Vagina (tissue), 2 donors: ENCODE results near the gene KRTAP29-1. TPM values are rescaled to one million over a fixed set of nuclear protein-coding genes. Genes with fewer than 3 reads are reported as not detected.

Experiments used
- DNase-seq, 2 donors: peaks; one replicate each; pipeline ENCODE4 v3.0.0-alpha.2; 2017; ENCODE audit errors: extremely low spot score in 2 of 2
- H3K27ac ChIP-seq: fragments of 200-600 bp; sonication (generic); one replicate; pipeline ENCODE4 v1.5.1; 2019
- H3K27me3 ChIP-seq: fragments of 200-600 bp; sonication (generic); one replicate; pipeline ENCODE4 v1.5.1; 2019
- H3K36me3 ChIP-seq, 2 donors: fragments of 200-600 bp; sonication (generic); one replicate each; pipeline ENCODE4 v1.5.1; 2017 to 2019
- H3K4me1 ChIP-seq: fragments of 200-600 bp; sonication (generic); one replicate; pipeline ENCODE4 v1.5.1; 2019
- H3K4me3 ChIP-seq, 2 donors: fragments of 200-600 bp; sonication (generic); 1 replicate in 1 of 2; 2 replicates in 1 of 2; pipeline ENCODE4 v1.5.1; 2016 to 2019
- H3K9me3 ChIP-seq: fragments of 200-600 bp; sonication (generic); one replicate; pipeline ENCODE4 v1.5.1; 2019
- POLR2A ChIP-seq, 2 donors: fragments of 450-650 bp; IDR thresholded peaks; one replicate each; pipeline ENCODE4 v1.6.1; 2017; ENCODE audit warnings: antibody characterized with exemption in 2 of 2, mild to moderate bottlenecking in 2 of 2, moderate library complexity in 2 of 2
- POLR2AphosphoS5 ChIP-seq, 2 donors: sonication (generic); formaldehyde crosslinking; IDR thresholded peaks; one replicate each; pipeline ENCODE4 v1.9.0; 2017; ENCODE audit warnings: antibody characterized with exemption in 2 of 2, mild to moderate bottlenecking in 2 of 2, low read depth in 1 of 2; ENCODE audit not compliant: insufficient read depth in 1 of 2
- intact Hi-C: fragments of 100-400 bp; cut with DNase I; formaldehyde crosslinking; loops from one replicate; pipeline ENCODE4 v1.15.1; 2023
- total RNA-seq: library from RNA; depleted of rRNA; stranded (reverse); fragments of >200 nt; gene quantifications from one replicate; pipeline ENCODE4 v1.2.3, GENCODE V29; 2016
- TF ChIP-seq, protein P1 (sequence below), 3 experiments: fragments of 450-650 bp in 2 of 3; fragments of 200-600 bp in 1 of 3; sonication (generic) in 1 of 3; IDR thresholded peaks; one replicate each; pipeline ENCODE4 v1.5.1; 2017 to 2019; ENCODE audit warnings: antibody characterized with exemption in 3 of 3, mild to moderate bottlenecking in 2 of 3, moderate library complexity in 2 of 3

Gene KRTAP29-1
- total RNA-seq, 1 donor from 2014 or later = not detected

DNA sequence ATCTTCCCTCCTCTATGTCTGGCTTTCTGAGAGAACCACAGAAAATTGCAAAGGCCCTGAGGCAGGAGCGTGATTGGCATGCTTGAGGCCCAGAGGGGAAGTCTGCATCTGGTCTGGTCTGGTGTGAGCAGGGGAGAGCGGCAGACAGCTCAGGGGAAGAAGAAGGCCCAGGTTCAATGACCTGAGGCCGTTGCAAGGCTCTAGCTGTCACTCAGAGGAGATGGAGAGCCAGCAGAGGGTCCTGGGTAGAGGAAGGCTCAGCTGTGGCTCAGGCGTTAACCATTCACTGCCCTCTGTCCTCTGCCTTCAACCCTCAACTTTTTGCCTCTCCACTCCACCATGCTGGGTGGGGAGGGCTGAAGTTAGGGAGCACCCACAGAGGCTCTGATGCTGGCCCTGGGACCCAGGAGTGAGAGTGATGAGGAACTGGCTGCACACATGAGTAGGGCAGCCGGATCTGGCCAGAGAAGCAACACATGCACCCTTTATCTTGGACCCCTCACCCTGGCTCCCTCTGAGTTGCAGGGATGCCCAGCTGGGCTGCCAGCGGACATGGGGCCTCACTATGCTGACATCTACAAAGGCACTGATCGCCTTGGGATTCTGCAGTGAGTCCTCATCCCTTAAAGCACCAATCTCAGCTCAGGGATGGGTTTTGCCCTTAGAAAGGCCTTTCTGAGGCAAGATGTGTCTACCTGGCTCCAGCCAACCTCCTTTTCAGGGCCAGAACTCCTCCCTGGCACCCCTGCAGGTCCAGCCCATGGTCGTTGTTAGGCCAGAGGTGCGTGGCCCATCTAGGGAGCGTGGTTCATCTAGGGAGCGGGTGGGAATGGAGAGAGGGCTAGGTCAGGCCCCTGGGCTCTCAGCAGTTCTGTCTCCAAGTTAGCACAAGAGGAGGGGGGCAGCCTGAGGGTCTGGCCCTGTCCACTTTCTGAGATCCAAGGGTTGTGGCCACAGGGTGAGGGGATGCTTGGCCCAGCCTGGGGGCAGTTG is 20.5 kb upstream of the KRTAP29-1 start:
- intact Hi-C loops = no loop called here
- no peaks in the 10 kb centered on the region for H3K9me3 ChIP-seq
- peak; percentile 9 to 76 for DNase-seq
- H3K36me3 ChIP-seq = no peaks in the 10 kb centered on the region
- H3K4me1 ChIP-seq = peaks cover 10% of the 10 kb centered on the region
- TF ChIP-seq, protein P1, sequence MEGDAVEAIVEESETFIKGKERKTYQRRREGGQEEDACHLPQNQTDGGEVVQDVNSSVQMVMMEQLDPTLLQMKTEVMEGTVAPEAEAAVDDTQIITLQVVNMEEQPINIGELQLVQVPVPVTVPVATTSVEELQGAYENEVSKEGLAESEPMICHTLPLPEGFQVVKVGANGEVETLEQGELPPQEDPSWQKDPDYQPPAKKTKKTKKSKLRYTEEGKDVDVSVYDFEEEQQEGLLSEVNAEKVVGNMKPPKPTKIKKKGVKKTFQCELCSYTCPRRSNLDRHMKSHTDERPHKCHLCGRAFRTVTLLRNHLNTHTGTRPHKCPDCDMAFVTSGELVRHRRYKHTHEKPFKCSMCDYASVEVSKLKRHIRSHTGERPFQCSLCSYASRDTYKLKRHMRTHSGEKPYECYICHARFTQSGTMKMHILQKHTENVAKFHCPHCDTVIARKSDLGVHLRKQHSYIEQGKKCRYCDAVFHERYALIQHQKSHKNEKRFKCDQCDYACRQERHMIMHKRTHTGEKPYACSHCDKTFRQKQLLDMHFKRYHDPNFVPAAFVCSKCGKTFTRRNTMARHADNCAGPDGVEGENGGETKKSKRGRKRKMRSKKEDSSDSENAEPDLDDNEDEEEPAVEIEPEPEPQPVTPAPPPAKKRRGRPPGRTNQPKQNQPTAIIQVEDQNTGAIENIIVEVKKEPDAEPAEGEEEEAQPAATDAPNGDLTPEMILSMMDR (IDR thresholded peaks at IDR 0.05) = no peak
- TF ChIP-seq POLR2AphosphoS5 (IDR thresholded peaks at IDR 0.05; ENCODE audit: insufficient read depth in 1 of 2, low read depth in 1 of 2) (no peak), POLR2A (IDR thresholded peaks at IDR 0.05) (no peak)
- no peak overlapping the region for H3K4me3 ChIP-seq
- no peaks in the 10 kb centered on the region for H3K27me3 ChIP-seq
- H3K27ac ChIP-seq = peak overlapping the region; percentile 50

- Histone ChIP-seq H3K9me3 (no peaks in the 10 kb centered on the region), H3K36me3 (no peaks in the 10 kb centered on the region), H3K27ac (peak overlapping the region; percentile 50), H3K4me1 (peaks cover 10% of the 10 kb centered on the region), H3K27me3 (no peaks in the 10 kb centered on the region), H3K4me3 (no peak overlapping the region)
- intact Hi-C loops = no loop called here
- TF ChIP-seq POLR2AphosphoS5 (IDR thresholded peaks at IDR 0.05; ENCODE audit: insufficient read depth in 1 of 2, low read depth in 1 of 2) = peak in 1 of 2 donors; percentile 40
- TF ChIP-seq POLR2A (IDR thresholded peaks at IDR 0.05) = no peak
- TF ChIP-seq, protein P1 (IDR thresholded peaks at IDR 0.05) = peak; percentile 37 to 79 (median 53)
- peak in 1 of 2 donors; percentile 67 for DNase-seq
These were observed 19.6 kb upstream of the KRTAP29-1 start for GRCh38 chr17:41322094-41322902.

DNA sequence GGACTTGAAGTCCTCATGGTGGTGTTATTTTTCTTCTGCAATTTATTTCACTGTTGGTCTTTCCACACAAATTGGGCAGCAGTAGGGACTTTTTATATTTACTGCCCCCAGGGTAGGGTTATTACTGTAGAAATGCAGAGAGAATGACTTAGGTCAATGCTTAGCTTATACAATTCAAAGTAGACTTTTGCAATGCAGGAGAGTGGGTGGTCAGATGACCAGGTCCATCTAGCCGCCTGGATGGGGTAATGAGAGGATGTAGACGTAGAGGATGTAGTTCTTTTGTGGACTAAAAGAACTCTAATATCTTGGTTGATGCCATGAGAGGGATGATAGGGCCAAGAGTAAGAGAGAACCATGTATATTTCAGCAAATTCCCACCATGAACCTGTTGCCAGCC is 15.6 kb upstream of the KRTAP29-1 start:
- Histone ChIP-seq H3K4me1 (peaks cover 10% of the 10 kb centered on the region), H3K27ac (no peak overlapping the region), H3K27me3 (no peaks in the 10 kb centered on the region), H3K9me3 (no peaks in the 10 kb centered on the region), H3K4me3 (no peak overlapping the region), H3K36me3 (no peaks in the 10 kb centered on the region)
- DNase-seq = no peak
- TF ChIP-seq POLR2AphosphoS5 (IDR thresholded peaks at IDR 0.05; ENCODE audit: insufficient read depth in 1 of 2, low read depth in 1 of 2) = no peak
- no peak for TF ChIP-seq POLR2A (IDR thresholded peaks at IDR 0.05)
- TF ChIP-seq, protein P1 (IDR thresholded peaks at IDR 0.05) = no peak
- intact Hi-C loops = no loop called here

- DNase-seq = peak in 1 of 2 donors; percentile 93
- intact Hi-C loops = no loop called here
- Histone ChIP-seq H3K4me3 (no peak overlapping the region), H3K27ac (no peak overlapping the region), H3K27me3 (no peaks in the 10 kb centered on the region), H3K9me3 (no peaks in the 10 kb centered on the region), H3K4me1 (no peaks in the 10 kb centered on the region), H3K36me3 (no peaks in the 10 kb centered on the region)
- TF ChIP-seq POLR2AphosphoS5 (IDR thresholded peaks at IDR 0.05; ENCODE audit: insufficient read depth in 1 of 2, low read depth in 1 of 2) (no peak), POLR2A (IDR thresholded peaks at IDR 0.05) (no peak)
- TF ChIP-seq, protein P1 (IDR thresholded peaks at IDR 0.05) = no peak
These were observed 13.3 kb upstream of the KRTAP29-1 start for GRCh38 chr17:41315814-41316445.
